ENCODE measurements around the gene CCDC92. TPM values are rescaled to one million over a fixed set of nuclear protein-coding genes. Genes with fewer than 3 reads are reported as not detected.

The CCDC92 gene
- total RNA-seq, 3 donors from 2014 or later (not counting 1 experiment from before 2014, with no cell fraction given): 37.6 to 42.4 (median 39.1) TPM

GRCh38 chr12:123900871-123901376 is 71.7 kb downstream of the CCDC92 start:
- no peak overlapping the region for H3K27ac ChIP-seq (ENCODE audit: low read length)
- no peaks in the 10 kb centered on the region for H3K4me1 ChIP-seq (ENCODE audit: control insufficient read depth, insufficient read depth, low read length)
- no peaks in the 10 kb centered on the region for H3K9me3 ChIP-seq (ENCODE audit: control insufficient read depth, insufficient read depth, low read length)
- Mint-ChIP-seq H3K36me3 (no peaks in the 10 kb centered on the region), H3K9me3 (no peaks in the 10 kb centered on the region), H3K27ac (no peak overlapping the region), H3K4me1 (peaks cover 8 to 14% of the 10 kb centered on the region in 2 donors), H3K4me3 (no peak overlapping the region), H3K27me3 (ENCODE audit: low read depth in 2 of 2) (peaks cover 12 to 18% of the 10 kb centered on the region in 2 donors)
- WGBS (ENCODE audit: insufficient coverage): 25% methylated on average over 9 of the region's 9 CpGs
- intact Hi-C loops (cut with micrococcal nuclease): no loop called here
- no peak for TF ChIP-seq CTCF (IDR thresholded peaks at IDR 0.05)
- ATAC-seq (no peak), DNase-seq (no peak)
- no peaks in the 10 kb centered on the region for H3K36me3 ChIP-seq (ENCODE audit: control insufficient read depth, insufficient read depth, low read length)
- H3K27me3 ChIP-seq (ENCODE audit: control insufficient read depth, insufficient read depth, low read length): no peaks in the 10 kb centered on the region
- H3K4me3 ChIP-seq (ENCODE audit: low read length): no peak overlapping the region

GRCh38 chr12:123899368-123899767 is 73.3 kb downstream of the CCDC92 start:
- Mint-ChIP-seq H3K36me3 (no peaks in the 10 kb centered on the region), H3K4me3 (no peak overlapping the region), H3K27ac (no peak overlapping the region), H3K9me3 (no peaks in the 10 kb centered on the region), H3K27me3 (ENCODE audit: low read depth in 2 of 2) (peaks cover 12 to 18% of the 10 kb centered on the region in 2 donors), H3K4me1 (peaks cover 0 to 7% of the 10 kb centered on the region in 2 donors)
- no peaks in the 10 kb centered on the region for H3K9me3 ChIP-seq (ENCODE audit: control insufficient read depth, insufficient read depth, low read length)
- TF ChIP-seq CTCF (IDR thresholded peaks at IDR 0.05): no peak
- H3K4me1 ChIP-seq (ENCODE audit: control insufficient read depth, insufficient read depth, low read length): no peaks in the 10 kb centered on the region
- H3K27me3 ChIP-seq (ENCODE audit: control insufficient read depth, insufficient read depth, low read length): no peaks in the 10 kb centered on the region
- intact Hi-C loops (cut with micrococcal nuclease): no loop called here
- H3K36me3 ChIP-seq (ENCODE audit: control insufficient read depth, insufficient read depth, low read length): no peaks in the 10 kb centered on the region
- WGBS (ENCODE audit: insufficient coverage): 94% methylated on average over 9 of the region's 9 CpGs
- DNase-seq: no peak
- ATAC-seq: no peak
- H3K4me3 ChIP-seq (ENCODE audit: low read length): no peak overlapping the region
- no peak overlapping the region for H3K27ac ChIP-seq (ENCODE audit: low read length)

DNA sequence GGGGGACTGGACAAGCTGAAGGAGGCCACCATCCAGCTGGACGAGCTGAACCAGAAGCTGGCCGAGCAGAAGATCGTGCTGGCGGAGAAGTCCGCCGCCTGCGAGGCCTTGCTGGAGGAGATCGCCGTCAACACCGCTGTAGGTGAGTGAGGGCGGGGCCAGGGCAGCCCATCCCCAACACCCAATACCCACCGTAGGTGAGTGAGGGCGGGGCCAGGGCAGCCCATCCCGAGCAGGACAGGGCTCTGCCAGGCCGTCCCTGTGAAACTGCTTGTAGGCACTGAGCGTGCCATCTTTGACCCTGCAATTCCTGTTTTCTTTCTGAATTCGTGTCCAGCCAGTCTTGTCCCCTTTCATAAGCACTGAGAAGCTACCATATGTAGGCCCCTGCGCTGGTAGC is 74.0 kb downstream of the CCDC92 start:
- Histone ChIP-seq H3K27ac (ENCODE audit: low read length) (no peak overlapping the region), H3K9me3 (ENCODE audit: control insufficient read depth, insufficient read depth, low read length) (no peaks in the 10 kb centered on the region), H3K4me1 (ENCODE audit: control insufficient read depth, insufficient read depth, low read length) (no peaks in the 10 kb centered on the region), H3K4me3 (ENCODE audit: low read length) (no peak overlapping the region), H3K27me3 (ENCODE audit: control insufficient read depth, insufficient read depth, low read length) (no peaks in the 10 kb centered on the region), H3K36me3 (ENCODE audit: control insufficient read depth, insufficient read depth, low read length) (no peaks in the 10 kb centered on the region)
- 94% methylated on average over 18 of the region's 18 CpGs for WGBS (ENCODE audit: insufficient coverage)
- DNase-seq: no peak
- TF ChIP-seq CTCF (IDR thresholded peaks at IDR 0.05): no peak
- H3K4me3 Mint-ChIP-seq: no peak overlapping the region
- H3K9me3 Mint-ChIP-seq: no peaks in the 10 kb centered on the region
- H3K4me1 Mint-ChIP-seq: peaks cover 0 to 7% of the 10 kb centered on the region in 2 donors
- intact Hi-C loops (cut with micrococcal nuclease): no loop called here
- H3K27ac Mint-ChIP-seq: no peak overlapping the region
- peaks cover 12 to 18% of the 10 kb centered on the region in 2 donors for H3K27me3 Mint-ChIP-seq (ENCODE audit: low read depth in 2 of 2)
- no peaks in the 10 kb centered on the region for H3K36me3 Mint-ChIP-seq
- ATAC-seq: no peak

DNA sequence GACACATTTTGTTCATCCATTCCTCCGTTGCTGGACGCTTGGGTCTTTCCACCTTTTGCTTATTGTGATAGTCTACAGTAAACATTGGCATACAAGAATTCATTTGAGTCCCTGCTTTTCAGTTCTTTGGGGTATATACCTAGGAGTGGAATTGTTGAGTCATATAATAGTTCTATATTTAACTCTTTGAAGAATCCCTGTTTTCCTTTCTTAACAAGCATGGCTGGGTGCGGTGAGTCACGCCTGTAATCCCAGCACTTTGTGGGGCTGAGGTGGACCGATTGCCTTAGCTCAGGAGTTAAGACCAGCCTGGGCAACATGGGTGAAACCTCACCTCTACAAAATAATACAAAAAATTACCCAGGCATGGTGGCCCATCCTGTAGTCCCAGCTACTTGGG is 75.4 kb downstream of the CCDC92 start:
- Histone ChIP-seq H3K27ac (ENCODE audit: low read length) (no peak overlapping the region), H3K4me3 (ENCODE audit: low read length) (no peak overlapping the region), H3K36me3 (ENCODE audit: control insufficient read depth, insufficient read depth, low read length) (no peaks in the 10 kb centered on the region), H3K27me3 (ENCODE audit: control insufficient read depth, insufficient read depth, low read length) (no peaks in the 10 kb centered on the region), H3K9me3 (ENCODE audit: control insufficient read depth, insufficient read depth, low read length) (no peaks in the 10 kb centered on the region), H3K4me1 (ENCODE audit: control insufficient read depth, insufficient read depth, low read length) (no peaks in the 10 kb centered on the region)
- Mint-ChIP-seq H3K4me3 (no peak overlapping the region), H3K36me3 (no peaks in the 10 kb centered on the region), H3K4me1 (peaks cover 0 to 7% of the 10 kb centered on the region in 2 donors), H3K27me3 (ENCODE audit: low read depth in 2 of 2) (peaks cover 12 to 15% of the 10 kb centered on the region in 2 donors), H3K27ac (no peak overlapping the region), H3K9me3 (no peaks in the 10 kb centered on the region)
- intact Hi-C loops (cut with micrococcal nuclease): no loop called here
- no peak for TF ChIP-seq CTCF (IDR thresholded peaks at IDR 0.05)
- ATAC-seq (no peak), DNase-seq (no peak)
- 90% methylated on average over 5 of the region's 5 CpGs for WGBS (ENCODE audit: insufficient coverage)
